Mucosa of rectum (tissue), 2 donors: ENCODE results near the gene CENPQ.
A peak's percentile ranks its signal among the peaks of the same experiment; 100 is the strongest.

Source experiments
- H3K27ac ChIP-seq, 2 donors: one replicate each; pipeline ENCODE4 v1.7.0; 2013; ENCODE audit warnings: inconsistent platforms in 2 of 2, low read depth in 2 of 2, low read length in 2 of 2
- H3K27me3 ChIP-seq, 2 donors: one replicate each; pipeline ENCODE4 v1.7.0; 2013; ENCODE audit warnings: low read length in 2 of 2; ENCODE audit not compliant: control insufficient read depth in 2 of 2, insufficient read depth in 2 of 2
- H3K36me3 ChIP-seq, 2 donors: one replicate each; pipeline ENCODE4 v1.7.0; 2013; ENCODE audit warnings: low read length in 2 of 2; ENCODE audit not compliant: control insufficient read depth in 2 of 2, insufficient read depth in 2 of 2
- H3K4me1 ChIP-seq, 2 donors: one replicate each; pipeline ENCODE4 v1.7.0; 2013; ENCODE audit warnings: low read length in 2 of 2, mild to moderate bottlenecking in 1 of 2; ENCODE audit not compliant: control insufficient read depth in 2 of 2, insufficient read depth in 2 of 2
- H3K4me3 ChIP-seq, 2 donors: one replicate each; pipeline ENCODE4 v1.7.0; 2013; ENCODE audit warnings: low read length in 2 of 2
- H3K9ac ChIP-seq, 2 donors: one replicate each; pipeline ENCODE4 v1.7.0; 2013; ENCODE audit warnings: low read length in 2 of 2, low read depth in 1 of 2, mild to moderate bottlenecking in 1 of 2
- H3K9me3 ChIP-seq, 2 donors: one replicate each; pipeline ENCODE4 v1.7.0; 2013; ENCODE audit warnings: low read length in 2 of 2; ENCODE audit not compliant: control insufficient read depth in 2 of 2
- donor health status: healthy.
- donor health status: Normal muscosa, but diverticular disease.

Gene CENPQ

DNA sequence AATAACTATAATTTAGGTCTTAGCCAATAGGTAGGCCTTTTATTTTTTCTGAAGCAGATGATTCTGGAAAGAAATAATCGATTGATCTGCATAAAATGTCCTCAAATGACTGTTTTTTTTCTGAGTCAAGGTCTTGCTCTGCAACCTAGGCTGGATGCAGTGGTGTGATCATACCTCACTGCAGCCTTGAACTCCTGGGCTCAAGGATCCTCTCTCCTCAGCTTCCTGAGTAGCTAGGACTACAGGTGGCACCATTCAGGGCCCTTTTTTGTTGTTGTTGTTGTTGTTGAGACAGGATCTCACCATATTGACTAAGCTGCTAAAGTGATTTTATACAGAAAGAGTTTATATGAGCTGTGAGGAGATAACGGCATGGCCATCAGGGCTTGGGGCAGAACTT is 54.7 kb downstream of the CENPQ start:
- no peak overlapping the region for H3K27ac ChIP-seq
- no peak overlapping the region for H3K9ac ChIP-seq
- no peaks in the 10 kb centered on the region for H3K27me3 ChIP-seq
- H3K4me1 ChIP-seq = peaks cover 0 to 2% of the 10 kb centered on the region in 2 donors
- H3K9me3 ChIP-seq = no peaks in the 10 kb centered on the region
- no peak overlapping the region for H3K4me3 ChIP-seq
- H3K36me3 ChIP-seq = no peaks in the 10 kb centered on the region

GRCh38 chr6:49519660-49520059 is 56.5 kb downstream of the CENPQ start:
- Histone ChIP-seq H3K4me3 (no peak overlapping the region), H3K27ac (no peak overlapping the region), H3K9ac (no peak overlapping the region), H3K27me3 (no peaks in the 10 kb centered on the region), H3K4me1 (peaks cover 0 to 10% of the 10 kb centered on the region in 2 donors), H3K9me3 (no peaks in the 10 kb centered on the region), H3K36me3 (no peaks in the 10 kb centered on the region)

GRCh38 chr6:49522710-49523593 is 59.8 kb downstream of the CENPQ start:
- Histone ChIP-seq H3K36me3 (no peaks in the 10 kb centered on the region), H3K4me3 (no peak overlapping the region), H3K4me1 (peaks cover 6 to 13% of the 10 kb centered on the region in 2 donors), H3K9ac (no peak overlapping the region), H3K27me3 (no peaks in the 10 kb centered on the region), H3K27ac (peak overlapping the region; percentile 18 to 26), H3K9me3 (no peaks in the 10 kb centered on the region)

GRCh38 chr6:49523901-49524300 is 60.7 kb downstream of the CENPQ start:
- Histone ChIP-seq H3K9me3 (no peaks in the 10 kb centered on the region), H3K27me3 (no peaks in the 10 kb centered on the region), H3K36me3 (no peaks in the 10 kb centered on the region), H3K9ac (no peak overlapping the region), H3K4me1 (peaks cover 6 to 13% of the 10 kb centered on the region in 2 donors), H3K27ac (no peak overlapping the region), H3K4me3 (no peak overlapping the region)

GRCh38 chr6:49524541-49524940 is 61.4 kb downstream of the CENPQ start:
- no peak overlapping the region for H3K27ac ChIP-seq
- no peak overlapping the region for H3K9ac ChIP-seq
- H3K9me3 ChIP-seq = no peaks in the 10 kb centered on the region
- no peaks in the 10 kb centered on the region for H3K27me3 ChIP-seq
- no peaks in the 10 kb centered on the region for H3K36me3 ChIP-seq
- H3K4me3 ChIP-seq = no peak overlapping the region
- H3K4me1 ChIP-seq = peaks cover 6 to 13% of the 10 kb centered on the region in 2 donors

DNA sequence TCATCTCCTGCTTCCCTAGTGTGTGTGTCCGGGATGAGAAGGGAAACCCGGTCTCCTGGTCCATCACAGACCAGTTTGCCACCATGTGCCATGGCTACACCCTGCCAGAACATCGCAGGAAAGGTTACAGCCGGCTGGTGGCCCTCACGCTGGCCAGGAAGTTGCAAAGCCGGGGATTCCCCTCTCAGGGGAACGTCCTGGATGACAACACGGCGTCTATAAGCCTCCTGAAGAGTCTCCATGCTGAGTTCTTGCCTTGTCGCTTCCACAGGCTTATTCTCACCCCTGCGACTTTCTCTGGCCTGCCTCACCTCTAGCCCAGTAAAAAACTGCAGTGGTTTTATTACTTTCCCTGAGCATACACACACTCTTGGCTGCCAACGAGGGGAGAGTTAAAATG is 63.4 kb downstream of the CENPQ start:
- no peaks in the 10 kb centered on the region for H3K9me3 ChIP-seq
- H3K27ac ChIP-seq = no peak overlapping the region
- peaks cover 6 to 13% of the 10 kb centered on the region in 2 donors for H3K4me1 ChIP-seq
- H3K4me3 ChIP-seq = no peak overlapping the region
- H3K9ac ChIP-seq = no peak overlapping the region
- H3K27me3 ChIP-seq = no peaks in the 10 kb centered on the region
- H3K36me3 ChIP-seq = no peaks in the 10 kb centered on the region

DNA sequence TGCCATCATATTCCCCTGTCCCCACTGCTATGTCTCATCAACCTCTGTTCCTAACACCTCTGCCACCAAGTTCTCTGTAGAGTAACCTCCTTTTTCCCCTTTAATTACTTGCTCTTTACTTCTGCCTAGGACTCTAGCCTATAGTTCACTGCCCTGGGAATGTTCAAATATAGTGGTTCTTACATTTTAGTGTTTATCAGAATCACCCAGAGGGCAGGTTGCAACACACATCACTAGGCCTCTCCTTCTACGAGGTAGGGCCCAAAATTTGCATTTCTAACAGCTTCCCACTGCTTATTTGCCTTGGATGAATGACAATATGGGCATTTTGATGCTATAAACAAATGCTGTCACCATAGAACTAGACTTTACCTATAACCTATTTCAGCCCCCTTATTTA is 64.2 kb downstream of the CENPQ start:
- no peak overlapping the region for H3K4me3 ChIP-seq
- H3K27ac ChIP-seq = no peak overlapping the region
- peaks cover 6 to 13% of the 10 kb centered on the region in 2 donors for H3K4me1 ChIP-seq

DNA sequence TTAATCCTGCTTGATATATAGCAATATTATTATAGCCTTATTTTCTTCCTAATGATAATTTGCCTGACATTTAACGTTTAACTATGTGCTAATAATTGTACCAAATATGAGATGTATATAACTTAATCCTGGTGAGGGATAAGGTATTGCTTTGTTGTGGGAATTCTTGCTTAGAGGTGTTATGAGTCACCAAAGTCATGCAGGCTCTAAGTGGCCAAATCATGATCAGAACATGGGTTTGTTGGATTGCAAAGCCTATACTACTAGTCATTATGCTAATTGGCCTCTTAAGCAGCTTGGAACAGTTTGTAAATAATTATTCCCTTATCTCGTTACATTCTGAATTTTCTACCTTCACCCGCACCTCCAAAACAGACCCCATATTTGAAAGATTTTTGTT is 65.4 kb downstream of the CENPQ start:
- Histone ChIP-seq H3K4me3 (no peak overlapping the region), H3K9ac (no peak overlapping the region), H3K27me3 (no peaks in the 10 kb centered on the region), H3K4me1 (peaks cover 6% of the 10 kb centered on the region in 2 donors), H3K36me3 (no peaks in the 10 kb centered on the region), H3K9me3 (no peaks in the 10 kb centered on the region), H3K27ac (no peak overlapping the region)

More for the DNA sequence above, 64.2 kb downstream of the CENPQ start:
- Histone ChIP-seq H3K36me3 (no peaks in the 10 kb centered on the region), H3K9ac (no peak overlapping the region), H3K9me3 (no peaks in the 10 kb centered on the region), H3K27me3 (no peaks in the 10 kb centered on the region)

- no peaks in the 10 kb centered on the region for H3K27me3 ChIP-seq
- H3K36me3 ChIP-seq = no peaks in the 10 kb centered on the region
- no peak overlapping the region for H3K9ac ChIP-seq
These were observed 67.1 kb downstream of the CENPQ start for GRCh38 chr6:49530141-49530776.

DNA sequence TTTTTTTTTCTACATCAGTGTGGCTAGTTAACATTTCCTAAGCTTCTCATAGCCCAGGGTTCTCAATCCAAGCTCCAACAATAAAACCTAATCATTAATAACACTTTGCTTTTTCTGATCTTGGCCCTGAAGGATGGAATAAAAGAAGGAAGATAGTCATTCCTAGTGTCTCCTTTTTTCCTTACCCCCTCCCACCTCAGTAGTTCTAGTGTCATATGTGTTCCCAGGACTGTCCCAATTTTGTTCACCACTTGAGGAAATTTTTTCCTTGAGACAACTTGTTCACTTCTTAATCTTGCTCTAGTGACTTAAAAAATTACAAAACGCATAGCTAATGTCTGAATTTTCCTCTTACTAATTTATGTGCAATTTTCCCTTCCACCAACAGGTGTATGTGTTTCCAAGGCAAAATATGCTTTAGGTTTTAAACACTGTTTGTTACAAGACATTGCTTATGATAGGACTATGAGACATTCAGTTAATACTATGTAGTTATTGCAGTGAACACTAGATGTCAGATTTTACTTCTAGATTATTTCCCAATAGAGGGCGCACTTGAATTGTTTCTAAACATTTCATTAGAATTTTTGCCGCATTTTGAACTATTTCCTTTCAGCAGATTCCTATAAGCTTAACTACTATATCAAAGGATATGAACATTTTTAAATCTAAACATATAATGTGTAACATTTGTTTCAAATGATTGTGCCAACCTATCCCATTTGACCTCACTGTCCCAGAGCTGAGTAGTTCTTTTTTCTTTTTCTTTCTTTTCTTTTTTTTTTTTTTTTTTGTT is 68.8 kb downstream of the CENPQ start:
- H3K9ac ChIP-seq = no peak overlapping the region
- H3K36me3 ChIP-seq = no peaks in the 10 kb centered on the region
- no peak overlapping the region for H3K4me3 ChIP-seq
- H3K27me3 ChIP-seq = no peaks in the 10 kb centered on the region
- H3K27ac ChIP-seq = no peak overlapping the region
- peaks cover 0 to under 1% of the 10 kb centered on the region in 2 donors for H3K4me1 ChIP-seq
- H3K9me3 ChIP-seq = no peaks in the 10 kb centered on the region

More at GRCh38 chr6:49530141-49530776, 67.1 kb downstream of the CENPQ start:
- Histone ChIP-seq H3K9me3 (no peaks in the 10 kb centered on the region), H3K27ac (no peak overlapping the region), H3K4me3 (no peak overlapping the region), H3K4me1 (peaks cover 4 to 6% of the 10 kb centered on the region in 2 donors)
